HepG2 (cell line): ENCODE data around the gene ASXL3. TPM values are rescaled to one million over a fixed set of nuclear protein-coding genes. Genes with fewer than 3 reads are reported as not detected.

Experiments used
- ATAC-seq: fragments of 200-7000 bp; cut with Tn5 transposase; 3 replicates; pipeline ENCODE4 v1.9.1; 2020; ENCODE audit warnings: mild to moderate bottlenecking, moderate library complexity
- BruUV-seq: library from RNA; stranded (reverse); fragments of 400-500 nt; replicated peaks from 2 replicates; lab custom pipeline; 2021; lab: Mats Ljungman, UMichigan
- CTCF ChIA-PET: fragments of 300-600 bp; formaldehyde crosslinking; extraction: SDS; loops from one replicate; lab custom pipeline; 2021; ENCODE audit warnings: low total read pairs, inconsistent platforms, low intra/inter-chr PET ratio; lab: Yijun Ruan, JAX
- POLR2A ChIA-PET: fragments of 350-600 bp; sonication (Branson Sonifier 250); formaldehyde crosslinking; loops from one replicate; lab custom pipeline; 2020; ENCODE audit warnings: antibody characterized with exemption, inconsistent platforms; lab: Yijun Ruan, JAX
- DNase-seq: peaks from one replicate; pipeline ENCODE4 v3.0.0-alpha.2; 2015; ENCODE audit warnings: low spot score
- FAIRE-seq: peaks from 3 replicates; lab custom pipeline; 2011; peaks lifted over from hg19 to GRCh38; lab: Jason Lieb, UNC
- H2AFZ ChIP-seq: one replicate; pipeline ENCODE4 v1.6.1; 2011; ENCODE audit warnings: low read length, inconsistent platforms
- H3K27ac ChIP-seq: fragments of 300-600 bp; 3 replicates; pipeline ENCODE4 v1.8.0; 2011; ENCODE audit warnings: mixed run types, mild to moderate bottlenecking, mixed read lengths, low read length, inconsistent platforms; ENCODE audit not compliant: insufficient read depth; ENCODE audit errors: extremely low read length
- H3K27me3 ChIP-seq, 2 experiments: fragments of 200-600 bp in 1 of 2; 2 replicates in 1 of 2; 3 replicates in 1 of 2; pipeline versions ENCODE4 v1.6.0 to v1.8.0; 2011; ENCODE audit warnings: low read length in 2 of 2, mild to moderate bottlenecking in 2 of 2, moderate library complexity in 2 of 2, inconsistent platforms in 1 of 2; ENCODE audit not compliant: insufficient read depth in 2 of 2, control insufficient read depth in 1 of 2
- H3K36me3 ChIP-seq, 2 experiments: fragments of 200-600 bp in 1 of 2; replicated peaks in 1 of 2; 2 replicates in 1 of 2; 3 replicates in 1 of 2; pipeline versions ENCODE4 v1.5.1 to v1.8.0; 2011; ENCODE audit warnings: low read length in 2 of 2, inconsistent platforms in 1 of 2; ENCODE audit not compliant: insufficient read depth in 2 of 2, control insufficient read depth in 1 of 2
- H3K4me1 ChIP-seq: 2 replicates; pipeline ENCODE4 v1.5.1; 2012; ENCODE audit warnings: low read length, inconsistent platforms; ENCODE audit not compliant: insufficient read depth
- H3K4me2 ChIP-seq: 2 replicates; pipeline ENCODE4 v1.6.0; 2011; ENCODE audit warnings: low read depth, low read length, inconsistent platforms
- H3K4me3 ChIP-seq, 3 experiments: fragments of 200-600 bp in 1 of 3; sonication (generic), shearing (Covaris generic) in 1 of 3; replicated peaks in 1 of 3; 2 replicates each; pipeline ENCODE4 v1.5.1; 2011 to 2016; ENCODE audit warnings: low read length in 3 of 3, inconsistent platforms in 2 of 3, low read depth in 2 of 3, mild to moderate bottlenecking in 2 of 3, control low read depth in 1 of 3, mixed read lengths in 1 of 3; ENCODE audit not compliant: insufficient read depth in 1 of 3
- H3K79me2 ChIP-seq: one replicate; pipeline ENCODE4 v1.6.1; 2011; ENCODE audit warnings: low read length, inconsistent platforms; ENCODE audit not compliant: insufficient read depth
- H3K9ac ChIP-seq: 2 replicates; pipeline ENCODE4 v1.6.0; 2011; ENCODE audit warnings: mild to moderate bottlenecking, low read depth, low read length, inconsistent platforms; ENCODE audit not compliant: insufficient read depth
- H3K9me3 ChIP-seq: 2 replicates; pipeline ENCODE4 v1.5.1; 2012; ENCODE audit warnings: mild to moderate bottlenecking, low read length
- H4K20me1 ChIP-seq: 2 replicates; pipeline ENCODE4 v1.6.0; 2011; ENCODE audit warnings: inconsistent platforms, mild to moderate bottlenecking, low read length, moderate library complexity; ENCODE audit not compliant: insufficient read depth
- BCL6 ChIP-seq: IDR thresholded peaks from 2 replicates; pipeline ENCODE4 v1.6.1; 2016; ENCODE audit warnings: missing genetic modification reagents, missing compliant biosample characterization
- ISX ChIP-seq: sonication (generic); formaldehyde crosslinking; conservative IDR thresholded peaks from 2 replicates; pipeline ENCODE4 v1.5.0; 2020; ENCODE audit warnings: missing genetic modification reagents
- JUND ChIP-seq: sonication (generic); formaldehyde crosslinking; IDR thresholded peaks from 2 replicates; pipeline ENCODE4 v1.8.0; 2022; ENCODE audit warnings: mild to moderate bottlenecking, missing genetic modification reagents
- MTA1 ChIP-seq: sonication (generic); formaldehyde crosslinking; IDR thresholded peaks from 2 replicates; pipeline ENCODE4 v1.4.0; 2020; ENCODE audit warnings: missing genetic modification reagents, mild to moderate bottlenecking, borderline replicate concordance
- PRPF4 ChIP-seq: fragments of 200-400 bp; formaldehyde crosslinking; IDR thresholded peaks from 2 replicates; pipeline ENCODE4 v1.6.1; 2016; ENCODE audit warnings: low read length, low read depth; ENCODE audit not compliant: poor library complexity, severe bottlenecking
- RCOR2 ChIP-seq: IDR thresholded peaks from 2 replicates; pipeline ENCODE4 v1.6.1; 2016; ENCODE audit warnings: missing biosample characterization, missing genetic modification reagents
- ZNF292 ChIP-seq: sonication (generic); formaldehyde crosslinking; IDR thresholded peaks from 2 replicates; pipeline ENCODE4 v1.8.1; 2022; ENCODE audit warnings: mild to moderate bottlenecking, low read depth, missing genetic modification reagents, borderline replicate concordance
- WGBS: methylation state at CpG from one replicate; pipeline ENCODE4 v1.1.6; 2017; ENCODE audit warnings: low lambda C conversion rate; 5-methylcytosine and 5-hydroxymethylcytosine counted together
- in situ Hi-C: cut with HindIII; loops from 2 replicates; pipeline ENCODE4 v1.10.0; 2017; ENCODE audit warnings: low pct_unique_long_range_greater_than_20kb; ENCODE audit not compliant: extremely low pct_ligation_motif_present
- intact Hi-C: fragments of 100-400 bp; cut with micrococcal nuclease; formaldehyde crosslinking; loops from one replicate; pipeline ENCODE4 v1.10.0; 2022; ENCODE audit not compliant: unreplicated experiment
- polyA plus RNA-seq, 8 experiments: library from polyadenylated mRNA; depleted of rRNA in 3 of 8; stranded (reverse) in 7 of 8; unstranded in 1 of 8; fragments of >200 nt; fragmentation: Illumina TruSeq in 4 of 8; extraction: Trizol in 4 of 8; gene quantifications; 2 replicates each; pipeline versions ENCODE4 v1.2.1 to v1.2.3, GENCODE V29; 2011 to 2016; ENCODE audit warnings: low read depth in 4 of 8, missing spikeins in 1 of 8, mixed read lengths in 1 of 8; ENCODE audit not compliant: insufficient read depth in 1 of 8
- total RNA-seq, 5 experiments: library from RNA; depleted of rRNA; stranded (reverse); fragments of >200 nt; fragmentation: Illumina TruSeq; extraction: Trizol; gene quantifications; 2 replicates each; pipeline ENCODE4 v1.2.3, GENCODE V29; 2016; ENCODE audit warnings: low read depth in 1 of 5
- TF ChIP-seq, protein P1 (sequence below): sonication (generic); formaldehyde crosslinking; IDR thresholded peaks from 2 replicates; pipeline ENCODE4 v1.5.0; 2020; ENCODE audit warnings: mild to moderate bottlenecking, low read depth, missing genetic modification reagents, borderline replicate concordance
- TF ChIP-seq, protein P2 (sequence below): sonication (generic); formaldehyde crosslinking; IDR thresholded peaks from 2 replicates; pipeline ENCODE4 v1.5.0; 2020; ENCODE audit warnings: missing genetic modification reagents

The ASXL3 gene
- total and polyA plus RNA-seq, 2 of the 13 experiments (the other 11 are each of a cell fraction or from before 2014, with no cell fraction given) = not detected

- H3K27me3 ChIP-seq = no peaks in the 10 kb centered on the region
- no peaks in the 10 kb centered on the region for H3K36me3 ChIP-seq
- WGBS = 4% methylated on average over 2 of the region's 2 CpGs
- no peak overlapping the region for H3K4me2 ChIP-seq
- H2AFZ ChIP-seq = no peak overlapping the region
- no peaks in the 10 kb centered on the region for H3K4me1 ChIP-seq
- intact Hi-C loops (no loop called here), in situ Hi-C loops (no loop called here)
- no peak overlapping the region for H3K9ac ChIP-seq
- H3K79me2 ChIP-seq = no peaks in the 10 kb centered on the region
- FAIRE-seq = no peak
- no peak for TF ChIP-seq JUND
- TF ChIP-seq MTA1 = no peak
- TF ChIP-seq PRPF4 = no peak
- TF ChIP-seq BCL6 (CRISPR knock-in tag) = no peak
- TF ChIP-seq ZNF292 = no peak
- no peak for TF ChIP-seq ISX (CRISPR knock-in tag)
- TF ChIP-seq, protein P1, sequence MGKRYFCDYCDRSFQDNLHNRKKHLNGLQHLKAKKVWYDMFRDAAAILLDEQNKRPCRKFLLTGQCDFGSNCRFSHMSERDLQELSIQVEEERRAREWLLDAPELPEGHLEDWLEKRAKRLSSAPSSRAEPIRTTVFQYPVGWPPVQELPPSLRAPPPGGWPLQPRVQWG = no peak
- TF ChIP-seq, protein P2, sequence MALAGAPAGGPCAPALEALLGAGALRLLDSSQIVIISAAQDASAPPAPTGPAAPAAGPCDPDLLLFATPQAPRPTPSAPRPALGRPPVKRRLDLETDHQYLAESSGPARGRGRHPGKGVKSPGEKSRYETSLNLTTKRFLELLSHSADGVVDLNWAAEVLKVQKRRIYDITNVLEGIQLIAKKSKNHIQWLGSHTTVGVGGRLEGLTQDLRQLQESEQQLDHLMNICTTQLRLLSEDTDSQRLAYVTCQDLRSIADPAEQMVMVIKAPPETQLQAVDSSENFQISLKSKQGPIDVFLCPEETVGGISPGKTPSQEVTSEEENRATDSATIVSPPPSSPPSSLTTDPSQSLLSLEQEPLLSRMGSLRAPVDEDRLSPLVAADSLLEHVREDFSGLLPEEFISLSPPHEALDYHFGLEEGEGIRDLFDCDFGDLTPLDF (CRISPR knock-in tag) = no peak
- no peak for TF ChIP-seq RCOR2 (CRISPR knock-in tag)
- DNase-seq = no peak
- CTCF ChIA-PET = no interaction called here
- ATAC-seq = no peak
- no TSS peak for BruUV-seq
- no peaks in the 10 kb centered on the region for H3K9me3 ChIP-seq
- POLR2A ChIA-PET = no interaction called here
- no peaks in the 10 kb centered on the region for H4K20me1 ChIP-seq
- no peak overlapping the region for H3K27ac ChIP-seq
- no peak overlapping the region for H3K4me3 ChIP-seq
Observed at GRCh38 chr18:33717339-33717738, 139.3 kb downstream of the ASXL3 start.
